Measurements from ENCODE around the gene SORCS2. TPM values are rescaled to one million over a fixed set of nuclear protein-coding genes. Genes with fewer than 3 reads are reported as not detected.

SORCS2 gene
- total RNA-seq, 1 donor from 2014 or later: under 0.01 TPM

DNA sequence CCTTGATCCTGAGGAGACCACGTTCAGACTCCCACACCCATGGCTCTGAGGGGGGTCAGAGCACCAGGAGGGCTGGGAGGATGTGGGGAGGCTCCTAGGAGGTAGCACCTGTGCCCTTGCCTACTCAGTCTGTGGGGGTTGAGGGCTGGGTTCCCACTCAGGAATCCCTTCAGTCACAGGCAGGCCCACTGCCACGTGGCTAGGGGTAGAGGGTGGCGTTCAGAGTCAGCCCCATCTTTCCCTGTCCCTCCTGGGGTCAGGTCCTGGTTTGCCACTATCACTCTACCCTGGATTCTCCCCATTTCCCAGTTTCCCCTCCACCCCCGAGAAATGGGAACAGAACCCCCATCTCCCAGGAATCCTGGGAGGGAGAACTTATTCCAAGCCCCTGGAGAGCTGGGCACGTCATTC, 131.1 kb downstream of the SORCS2 start:
- DNase-seq (ENCODE audit: low read depth in 2 of 2): no peak

DNA sequence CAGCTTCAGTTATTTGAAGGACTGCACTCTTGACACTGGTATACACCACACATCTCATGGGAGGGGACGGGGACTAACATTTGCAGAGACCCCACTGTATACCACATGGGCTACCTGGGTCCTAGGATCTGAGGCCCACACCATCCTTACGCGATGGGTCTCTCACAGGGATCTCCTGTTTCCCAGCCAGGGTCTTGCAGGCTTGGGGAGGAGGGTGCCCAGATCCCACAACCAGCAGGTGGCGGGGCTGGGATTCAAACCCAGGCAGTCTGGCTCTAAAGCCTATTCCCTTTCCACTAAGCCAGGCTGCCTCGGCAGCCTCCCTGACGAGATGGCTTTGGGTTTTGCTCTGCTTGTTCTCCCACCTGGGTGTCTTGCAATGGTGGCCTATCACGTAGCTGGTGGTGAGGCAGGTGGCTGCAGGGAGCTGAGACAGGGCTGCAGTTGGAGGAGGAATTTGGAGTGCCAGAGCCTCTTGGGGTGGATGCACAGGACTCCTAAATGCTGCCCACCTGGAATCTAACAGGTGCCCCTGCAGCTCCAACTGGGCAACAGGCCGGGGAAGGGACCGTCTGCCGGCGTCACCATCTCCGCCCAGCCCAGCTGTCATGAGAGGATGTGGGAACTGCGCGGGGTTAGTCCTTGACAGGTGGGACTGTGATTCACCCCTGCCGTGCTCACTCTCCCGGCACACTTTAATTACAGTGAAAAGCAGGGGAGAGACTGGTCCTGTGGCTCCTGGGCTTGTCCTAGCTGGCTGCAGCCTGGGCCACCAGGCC, 131.7 kb downstream of the SORCS2 start:
- no peak for DNase-seq (ENCODE audit: low read depth in 2 of 2)

DNA sequence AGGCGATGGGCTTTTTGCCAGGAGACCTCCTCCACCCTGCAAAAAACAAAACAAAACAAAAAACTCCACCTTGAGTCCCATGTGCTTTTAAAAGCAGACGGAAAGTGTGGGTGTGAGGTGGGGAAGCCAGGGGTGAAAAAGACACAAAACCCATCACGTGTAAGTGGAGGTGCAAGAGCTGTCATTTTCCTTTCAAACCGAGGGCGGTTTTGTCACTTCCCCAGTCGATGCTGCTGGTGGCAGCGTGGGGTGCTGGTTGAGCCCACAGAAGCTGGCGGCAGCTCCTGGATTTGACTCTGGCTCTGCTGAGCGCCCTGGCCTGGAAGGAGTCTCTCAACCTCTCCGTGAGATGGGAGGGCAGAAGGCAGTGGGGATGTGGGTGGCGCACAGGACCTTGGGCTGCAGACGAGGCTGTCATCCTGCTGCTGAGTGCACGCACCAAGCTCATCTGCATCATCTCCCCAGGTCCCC, 132.3 kb downstream of the SORCS2 start:
- DNase-seq (ENCODE audit: low read depth in 2 of 2): no peak

- no peak for DNase-seq (ENCODE audit: low read depth in 2 of 2)
Observed at GRCh38 chr4:7325541-7325940, 133.2 kb downstream of the SORCS2 start.

GRCh38 chr4:7326306-7326692, 134.0 kb downstream of the SORCS2 start:
- DNase-seq (ENCODE audit: low read depth in 2 of 2): no peak

- DNase-seq (ENCODE audit: low read depth in 2 of 2): peak; percentile 9 to 15
Observed at GRCh38 chr4:7326693-7327340, 134.5 kb downstream of the SORCS2 start.

DNA sequence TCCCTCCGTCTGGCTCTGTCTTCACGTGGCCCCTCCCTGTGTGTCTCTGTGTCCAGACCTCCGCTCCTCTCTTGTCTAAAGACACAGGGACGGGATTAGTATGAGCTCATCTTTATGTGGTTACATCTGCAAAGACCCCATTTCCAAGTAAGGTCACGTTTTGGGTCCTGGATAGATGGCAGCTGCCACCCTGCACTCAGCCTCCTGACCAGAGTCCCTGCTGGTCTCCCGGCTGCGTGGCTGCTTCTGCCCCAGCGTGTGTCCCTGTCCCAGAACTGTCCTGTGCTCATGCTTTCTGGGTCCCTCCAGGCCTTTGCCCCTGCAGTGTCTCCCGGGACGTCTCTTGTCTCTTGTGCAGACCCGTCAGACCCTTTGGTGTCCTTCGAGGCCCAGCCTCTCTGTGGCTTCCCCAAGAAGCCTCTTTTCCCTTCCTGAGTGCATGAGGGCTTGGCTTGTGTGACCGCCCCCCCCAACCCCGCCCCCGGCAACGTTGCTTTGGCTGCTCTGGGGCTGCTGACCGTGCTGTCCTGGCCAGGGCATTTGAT, 135.1 kb downstream of the SORCS2 start:
- DNase-seq (ENCODE audit: low read depth in 2 of 2): no peak

- DNase-seq (ENCODE audit: low read depth in 2 of 2): no peak
Observed at GRCh38 chr4:7328162-7328912, 136.0 kb downstream of the SORCS2 start.

- DNase-seq (ENCODE audit: low read depth in 2 of 2): peak; percentile 49 to 57
Observed at GRCh38 chr4:7328913-7329638, 136.7 kb downstream of the SORCS2 start.

- DNase-seq (ENCODE audit: low read depth in 2 of 2): no peak
Observed at GRCh38 chr4:7330031-7330596, 137.8 kb downstream of the SORCS2 start.

DNA sequence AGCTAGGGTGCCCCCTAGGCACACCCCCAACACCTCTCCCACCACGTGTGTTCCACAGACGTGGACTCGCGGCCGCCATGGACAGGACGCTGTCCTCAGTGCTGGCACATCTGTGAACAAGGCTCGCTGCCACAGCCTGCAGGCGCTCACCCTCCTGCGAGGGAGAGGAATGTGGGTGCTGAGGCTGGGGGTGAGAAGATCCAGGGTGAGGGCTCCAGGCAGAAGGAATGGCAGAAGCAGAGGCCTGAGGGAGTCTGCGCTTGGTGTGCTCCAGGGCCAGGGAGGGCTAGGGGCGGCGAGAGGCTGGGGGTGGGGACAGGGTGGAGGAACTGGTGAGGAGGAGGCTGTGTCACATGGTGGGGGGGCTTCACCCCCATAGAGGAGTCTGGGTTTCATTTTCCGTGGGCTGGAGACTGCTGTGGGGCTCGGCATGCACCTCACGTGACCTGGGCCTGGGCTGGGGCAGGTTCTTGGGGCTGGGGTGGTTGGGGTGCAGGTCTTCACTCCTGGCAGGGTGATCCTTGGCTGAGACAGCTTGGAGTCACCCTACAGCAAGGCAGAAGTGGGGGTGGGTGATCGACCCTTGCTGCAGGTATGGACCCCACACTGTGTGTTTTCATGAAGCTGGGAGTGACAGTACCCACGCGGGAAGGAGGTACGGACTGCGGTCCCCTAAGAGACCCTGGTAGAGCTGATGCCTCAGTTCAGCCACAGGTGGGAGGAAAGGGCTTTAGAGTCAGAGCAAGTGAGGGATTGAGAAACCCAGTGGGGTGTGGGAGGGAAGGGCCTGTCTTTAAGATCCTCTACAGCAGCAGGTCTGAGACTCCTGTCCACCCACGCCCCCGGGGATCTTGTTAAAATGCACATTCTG, 138.7 kb downstream of the SORCS2 start:
- DNase-seq (ENCODE audit: low read depth in 2 of 2): no peak

DNA sequence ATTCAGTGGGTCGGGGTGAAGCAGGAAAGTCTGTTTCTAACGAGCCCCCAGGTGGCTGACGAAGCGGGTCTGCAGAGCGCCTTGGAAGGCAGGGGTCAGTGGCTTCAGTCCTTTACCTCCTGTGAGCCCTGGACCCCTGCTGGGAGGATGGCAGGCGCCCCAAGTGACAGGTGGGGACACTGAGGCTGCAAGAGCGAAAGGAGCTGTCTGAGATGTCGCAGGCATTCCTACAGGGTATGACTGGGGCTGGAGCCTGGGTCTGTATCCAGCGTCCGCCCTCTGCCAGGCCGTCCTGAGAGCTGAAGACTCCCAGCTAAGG, 139.3 kb downstream of the SORCS2 start:
- DNase-seq (ENCODE audit: low read depth in 2 of 2): no peak

GRCh38 chr4:7332216-7333023, 140.1 kb downstream of the SORCS2 start:
- no peak for DNase-seq (ENCODE audit: low read depth in 2 of 2)

DNA sequence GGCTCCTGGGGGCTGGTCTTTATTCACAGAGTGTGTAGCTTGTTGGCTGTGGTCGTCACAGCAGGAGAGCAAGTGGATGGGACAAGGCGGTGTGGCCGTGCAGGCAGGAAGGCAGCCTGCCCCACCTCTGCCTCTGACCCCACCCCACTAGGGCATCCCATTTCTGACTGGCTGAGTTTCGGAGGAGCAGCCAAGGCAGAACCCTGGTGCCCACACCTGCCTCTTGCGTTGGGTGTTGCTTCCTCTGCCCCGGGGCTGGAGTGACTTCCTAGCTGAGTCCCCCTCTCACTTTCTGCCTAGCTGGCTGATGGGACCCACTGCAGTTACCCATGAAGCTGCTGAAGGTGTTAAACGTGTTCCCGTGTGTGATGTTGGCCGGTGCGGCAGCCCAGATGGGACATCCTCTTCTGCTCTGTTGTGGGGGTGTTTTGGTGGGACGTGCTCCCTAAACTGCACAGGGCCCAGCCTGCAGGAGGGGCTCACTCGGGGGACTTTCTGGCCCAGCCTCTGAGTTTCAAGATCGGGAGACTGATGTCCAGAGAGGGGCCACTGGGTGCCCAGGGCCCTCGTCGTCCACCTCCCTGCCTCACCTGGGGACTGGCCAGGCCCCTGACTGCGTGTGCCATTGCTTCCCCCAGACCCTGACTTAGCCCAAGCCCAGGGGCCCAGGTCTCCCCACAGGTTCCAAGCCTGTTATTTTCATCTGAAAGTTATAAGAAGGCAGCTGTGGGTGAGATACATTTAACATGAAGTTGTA, 140.9 kb downstream of the SORCS2 start:
- DNase-seq (ENCODE audit: low read depth in 2 of 2): no peak

- no peak for DNase-seq (ENCODE audit: low read depth in 2 of 2)
Observed at GRCh38 chr4:7333801-7334421, 141.6 kb downstream of the SORCS2 start.

GRCh38 chr4:7334521-7335275, 142.4 kb downstream of the SORCS2 start:
- DNase-seq (ENCODE audit: low read depth in 2 of 2): no peak

DNA sequence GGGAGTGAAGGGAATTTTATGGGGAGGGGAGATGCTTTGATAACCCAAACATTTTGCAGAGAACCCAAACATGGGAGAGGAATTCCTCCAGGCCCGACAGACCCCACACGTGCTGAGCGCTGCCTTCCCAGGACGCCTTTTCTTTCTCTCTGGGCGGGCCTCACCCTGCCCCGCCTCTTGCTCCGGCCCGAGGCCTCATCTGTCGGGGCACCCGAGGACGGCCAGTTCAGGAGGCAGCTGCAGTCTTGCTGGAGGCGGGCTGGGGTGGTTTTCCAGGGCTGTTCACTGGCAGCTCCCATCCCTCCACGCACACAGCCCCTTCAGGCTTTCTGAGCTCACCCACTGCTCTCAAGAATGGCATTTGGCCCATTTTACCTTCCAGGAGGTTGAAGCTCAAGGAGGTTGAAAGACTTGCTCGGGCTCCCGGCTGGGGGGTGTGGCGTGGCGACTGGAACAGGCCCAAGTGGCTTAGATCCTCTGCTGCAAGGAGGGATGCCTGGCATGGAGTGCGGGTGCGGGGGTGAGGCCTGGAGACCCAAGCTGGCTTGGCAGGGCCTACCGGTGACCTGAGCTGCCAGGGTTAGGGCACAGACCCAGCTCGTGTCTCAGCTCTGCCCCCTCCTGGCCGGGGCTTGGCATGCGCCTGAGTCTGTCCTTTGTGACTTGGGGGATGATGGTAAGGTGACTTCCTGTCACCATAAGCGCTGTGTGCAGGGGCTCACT, 143.2 kb downstream of the SORCS2 start:
- DNase-seq (ENCODE audit: low read depth in 2 of 2): peak; percentile 21 to 33

Data from dermis microvascular lymphatic vessel endothelial cell (primary cell).